CD4-positive, alpha-beta memory T cell (primary cell): ENCODE measurements around the gene DSE. TPM values are rescaled to one million over a fixed set of nuclear protein-coding genes. Genes with fewer than 3 reads are reported as not detected.
"Not testable (repeated sequence)": the region's sequence is repeated elsewhere in the genome, so short reads cannot be mapped to it uniquely, and the experiment has no call there.

Experiments used
- CTCF ChIA-PET: fragments of 350-600 bp; sonication (Branson Sonifier 250); formaldehyde crosslinking; loops from one replicate; lab custom pipeline; 2021; ENCODE audit warnings: inconsistent platforms; ENCODE audit not compliant: partially characterized antibody; lab: Charles Lee
- POLR2A ChIA-PET: fragments of 350-600 bp; sonication (Branson Sonifier 250); formaldehyde crosslinking; loops from one replicate; lab custom pipeline; 2021; ENCODE audit not compliant: partially characterized antibody; lab: Charles Lee
- DNase-seq, 5 donors: peaks; one replicate each; pipeline versions ENCODE4 v3.0.0 to v3.0.0-alpha.2; 2020 to 2022; ENCODE audit warnings: mixed read lengths in 1 of 5
- H3K27ac ChIP-seq: one replicate; pipeline ENCODE4 v1.7.0; 2013; ENCODE audit warnings: low read depth, low read length
- H3K27me3 ChIP-seq: 2 replicates; pipeline ENCODE4 v1.7.0; 2013; ENCODE audit warnings: mild to moderate bottlenecking, low read length, moderate library complexity; ENCODE audit not compliant: insufficient read depth
- H3K36me3 ChIP-seq: 2 replicates; pipeline ENCODE4 v1.7.0; 2013; ENCODE audit warnings: mild to moderate bottlenecking, low read length, moderate library complexity; ENCODE audit not compliant: insufficient read depth
- H3K4me1 ChIP-seq: 2 replicates; pipeline ENCODE4 v1.7.0; 2013; ENCODE audit warnings: mild to moderate bottlenecking, low read length, moderate library complexity; ENCODE audit not compliant: insufficient read depth
- H3K4me3 ChIP-seq, 2 donors: one replicate each; pipeline ENCODE4 v1.7.0; 2013; ENCODE audit warnings: low read length in 2 of 2, mild to moderate bottlenecking in 1 of 2
- H3K9me3 ChIP-seq, 2 donors: one replicate each; pipeline ENCODE4 v1.7.0; 2013; ENCODE audit warnings: low read length in 2 of 2, control low read depth in 1 of 2; ENCODE audit not compliant: control insufficient read depth in 1 of 2
- H3K27ac Mint-ChIP-seq, 7 donors: one replicate each; pipeline ENCODE4 v1.8.0; 2020 to 2021; ENCODE audit warnings: mixed read lengths in 7 of 7, mild to moderate bottlenecking in 6 of 7, inconsistent platforms in 3 of 7, moderate library complexity in 3 of 7
- H3K27me3 Mint-ChIP-seq, 2 donors: one replicate each; pipeline ENCODE4 v1.8.0; 2020 to 2021; ENCODE audit warnings: mixed read lengths in 2 of 2
- H3K36me3 Mint-ChIP-seq, 2 donors: one replicate each; pipeline ENCODE4 v1.8.0; 2020 to 2021; ENCODE audit warnings: mixed read lengths in 2 of 2, inconsistent platforms in 1 of 2, mild to moderate bottlenecking in 1 of 2
- H3K4me1 Mint-ChIP-seq, 4 donors: one replicate each; pipeline ENCODE4 v1.8.0; 2020 to 2021; ENCODE audit warnings: mixed read lengths in 4 of 4, mild to moderate bottlenecking in 1 of 4
- H3K4me3 Mint-ChIP-seq, 8 donors: one replicate each; pipeline ENCODE4 v1.8.0; 2020 to 2021; ENCODE audit warnings: mixed read lengths in 8 of 8, mild to moderate bottlenecking in 7 of 8, moderate library complexity in 6 of 8, inconsistent platforms in 3 of 8
- H3K9me3 Mint-ChIP-seq, 8 donors: one replicate each; pipeline ENCODE4 v1.8.0; 2020 to 2021; ENCODE audit warnings: mixed read lengths in 8 of 8, mild to moderate bottlenecking in 5 of 8, inconsistent platforms in 3 of 8, moderate library complexity in 1 of 8
- intact Hi-C: fragments of 100-400 bp; cut with micrococcal nuclease; formaldehyde crosslinking; loops from one replicate; pipeline ENCODE4 v1.15.1; 2023
- polyA plus RNA-seq, 2 donors: library from polyadenylated mRNA; unstranded; fragments of 300-500 nt; fragmentation: Illumina TruSeq; gene quantifications; one replicate each; pipeline ENCODE4 v1.2.3, GENCODE V29; 2021
- total RNA-seq, 2 experiments: library from RNA; stranded (reverse); gene quantifications; one replicate each; pipeline ENCODE4 v1.2.3, GENCODE V29; 2021

Gene DSE
- total and polyA plus RNA-seq, 4 experiments from 2014 or later: 1.9 to 9.0 (median 5.8) TPM

GRCh38 chr6:116328528-116328903, 42.2 kb upstream of the DSE start:
- Histone ChIP-seq H3K27me3 (no peaks in the 10 kb centered on the region), H3K27ac (no peak overlapping the region), H3K4me1 (no peaks in the 10 kb centered on the region), H3K9me3 (no peaks in the 10 kb centered on the region), H3K36me3 (no peaks in the 10 kb centered on the region), H3K4me3 (no peak overlapping the region)
- CTCF ChIA-PET: no interaction called here
- peaks cover 0 to 6% (median under 1%) of the 10 kb centered on the region in 8 donors for H3K9me3 Mint-ChIP-seq
- POLR2A ChIA-PET: no interaction called here
- no peak overlapping the region for H3K4me3 Mint-ChIP-seq
- intact Hi-C loops: no loop called here
- no peaks in the 10 kb centered on the region for H3K27me3 Mint-ChIP-seq
- DNase-seq: no peak
- peaks cover 0 to 4% of the 10 kb centered on the region in 2 donors for H3K36me3 Mint-ChIP-seq
- H3K4me1 Mint-ChIP-seq: no peaks in the 10 kb centered on the region
- no peak overlapping the region for H3K27ac Mint-ChIP-seq

- intact Hi-C loops: no loop called here
- Histone ChIP-seq H3K4me1 (no peaks in the 10 kb centered on the region), H3K27me3 (no peaks in the 10 kb centered on the region), H3K36me3 (no peaks in the 10 kb centered on the region), H3K27ac (no peak overlapping the region), H3K9me3 (no peaks in the 10 kb centered on the region), H3K4me3 (no peak overlapping the region)
- H3K4me3 Mint-ChIP-seq: no peak overlapping the region
- no peak overlapping the region for H3K27ac Mint-ChIP-seq
- ChIA-PET POLR2A (no interaction called here), CTCF (no interaction called here)
- DNase-seq: no peak
- no peaks in the 10 kb centered on the region for H3K27me3 Mint-ChIP-seq
- no peaks in the 10 kb centered on the region for H3K4me1 Mint-ChIP-seq
- peaks cover 0 to 6% (median under 1%) of the 10 kb centered on the region in 8 donors for H3K9me3 Mint-ChIP-seq
- peaks cover 0 to 4% of the 10 kb centered on the region in 2 donors for H3K36me3 Mint-ChIP-seq
Observed at GRCh38 chr6:116329156-116329555, 41.6 kb upstream of the DSE start.

GRCh38 chr6:116330511-116330910, 40.2 kb upstream of the DSE start:
- Histone ChIP-seq H3K9me3 (no peaks in the 10 kb centered on the region), H3K27ac (no peak overlapping the region), H3K36me3 (no peaks in the 10 kb centered on the region), H3K4me1 (no peaks in the 10 kb centered on the region), H3K27me3 (no peaks in the 10 kb centered on the region), H3K4me3 (no peak overlapping the region)
- ChIA-PET CTCF (interaction anchor here (1.0 kb wide), 1 partner anchor 40 kb away, joined by 4 read pairs; the partner anchor contains the start of gene DSE), POLR2A (no interaction called here)
- peaks cover 0 to 7% (median 5%) of the 10 kb centered on the region in 8 donors for H3K9me3 Mint-ChIP-seq
- H3K36me3 Mint-ChIP-seq: peaks cover 0 to 4% of the 10 kb centered on the region in 2 donors
- DNase-seq: no peak
- no peaks in the 10 kb centered on the region for H3K27me3 Mint-ChIP-seq
- no peak overlapping the region for H3K27ac Mint-ChIP-seq
- H3K4me1 Mint-ChIP-seq: no peaks in the 10 kb centered on the region
- intact Hi-C loops: no loop called here
- H3K4me3 Mint-ChIP-seq: no peak overlapping the region

GRCh38 chr6:116332096-116332495, 38.7 kb upstream of the DSE start:
- Mint-ChIP-seq H3K4me3 (no peak overlapping the region), H3K27me3 (no peaks in the 10 kb centered on the region), H3K9me3 (peaks cover 0 to 7% (median 5%) of the 10 kb centered on the region in 8 donors), H3K27ac (no peak overlapping the region), H3K4me1 (no peaks in the 10 kb centered on the region), H3K36me3 (peaks cover 0 to 4% of the 10 kb centered on the region in 2 donors)
- intact Hi-C loops: no loop called here
- no peaks in the 10 kb centered on the region for H3K36me3 ChIP-seq
- POLR2A ChIA-PET: no interaction called here
- H3K9me3 ChIP-seq: no peaks in the 10 kb centered on the region
- CTCF ChIA-PET: no interaction called here
- H3K27ac ChIP-seq: no peak overlapping the region
- no peak overlapping the region for H3K4me3 ChIP-seq
- H3K4me1 ChIP-seq: no peaks in the 10 kb centered on the region
- DNase-seq: no peak
- H3K27me3 ChIP-seq: no peaks in the 10 kb centered on the region

GRCh38 chr6:116334638-116335409, 35.9 kb upstream of the DSE start:
- intact Hi-C loops, H3K9me3 Mint-ChIP-seq, H3K4me1 Mint-ChIP-seq, DNase-seq, H3K4me1 ChIP-seq, H3K27ac ChIP-seq, H3K27me3 Mint-ChIP-seq, H3K9me3 ChIP-seq, H3K36me3 Mint-ChIP-seq, POLR2A ChIA-PET, H3K4me3 ChIP-seq, CTCF ChIA-PET, H3K27me3 ChIP-seq, H3K36me3 ChIP-seq, H3K4me3 Mint-ChIP-seq, H3K27ac Mint-ChIP-seq: not testable (repeated sequence)

- Mint-ChIP-seq H3K27me3 (no peaks in the 10 kb centered on the region), H3K4me1 (no peaks in the 10 kb centered on the region), H3K36me3 (peaks cover 0 to 4% of the 10 kb centered on the region in 2 donors), H3K27ac (no peak overlapping the region), H3K9me3 (peaks cover 4 to 18% (median 6%) of the 10 kb centered on the region in 8 donors), H3K4me3 (no peak overlapping the region)
- intact Hi-C loops: no loop called here
- CTCF ChIA-PET: no interaction called here
- no peaks in the 10 kb centered on the region for H3K9me3 ChIP-seq
- DNase-seq: no peak
- no peak overlapping the region for H3K27ac ChIP-seq
- no peaks in the 10 kb centered on the region for H3K27me3 ChIP-seq
- no peak overlapping the region for H3K4me3 ChIP-seq
- H3K4me1 ChIP-seq: no peaks in the 10 kb centered on the region
- no peaks in the 10 kb centered on the region for H3K36me3 ChIP-seq
- POLR2A ChIA-PET: no interaction called here
Observed at GRCh38 chr6:116335612-116336215, 35.0 kb upstream of the DSE start.

- H3K27me3 Mint-ChIP-seq: no peaks in the 10 kb centered on the region
- H3K9me3 Mint-ChIP-seq: peaks cover 3 to 25% (median 10%) of the 10 kb centered on the region in 8 donors
- H3K27me3 ChIP-seq: no peaks in the 10 kb centered on the region
- no peak overlapping the region for H3K27ac Mint-ChIP-seq
- no peaks in the 10 kb centered on the region for H3K4me1 Mint-ChIP-seq
- H3K36me3 Mint-ChIP-seq: peaks cover 0 to 4% of the 10 kb centered on the region in 2 donors
- intact Hi-C loops: no loop called here
- H3K4me3 Mint-ChIP-seq: no peak overlapping the region
- no peak overlapping the region for H3K4me3 ChIP-seq
- CTCF ChIA-PET: no interaction called here
- H3K9me3 ChIP-seq: no peaks in the 10 kb centered on the region
- no peaks in the 10 kb centered on the region for H3K4me1 ChIP-seq
- H3K36me3 ChIP-seq: no peaks in the 10 kb centered on the region
- POLR2A ChIA-PET: no interaction called here
- no peak for DNase-seq
- H3K27ac ChIP-seq: no peak overlapping the region
Observed at GRCh38 chr6:116338943-116339342, 31.8 kb upstream of the DSE start.
